GM21360 (cell line): ENCODE measurements around the gene TSEN54.

ENCODE experiments used
- ATAC-seq: cut with Tn5 transposase; IDR thresholded peaks from one replicate; pipeline ENCODE4 v1.9.1; 2021; ENCODE audit warnings: mild to moderate bottlenecking, moderate library complexity; ENCODE audit not compliant: unreplicated experiment

Gene TSEN54

GRCh38 chr17:75488693-75489510 is 27.4 kb upstream of the TSEN54 start:
- ATAC-seq: no peak

GRCh38 chr17:75489511-75489955 is 26.8 kb upstream of the TSEN54 start:
- ATAC-seq: no peak

GRCh38 chr17:75490173-75490743 is 26.1 kb upstream of the TSEN54 start:
- no peak for ATAC-seq

- ATAC-seq: no peak
Observed at GRCh38 chr17:75490953-75491649, 25.2 kb upstream of the TSEN54 start.

GRCh38 chr17:75491680-75492079 is 24.6 kb upstream of the TSEN54 start:
- ATAC-seq: no peak

GRCh38 chr17:75492555-75493168 is 23.7 kb upstream of the TSEN54 start:
- ATAC-seq: no peak

- ATAC-seq: no peak
Observed at GRCh38 chr17:75493476-75494129, 22.7 kb upstream of the TSEN54 start.

GRCh38 chr17:75494326-75494877 is 21.9 kb upstream of the TSEN54 start:
- no peak for ATAC-seq

GRCh38 chr17:75496005-75496404 is 20.3 kb upstream of the TSEN54 start:
- no peak for ATAC-seq

GRCh38 chr17:75498039-75498725 is 18.1 kb upstream of the TSEN54 start:
- ATAC-seq: no peak

- no peak for ATAC-seq
Observed at GRCh38 chr17:75498726-75499213, 17.6 kb upstream of the TSEN54 start.

GRCh38 chr17:75499313-75500022 is 16.9 kb upstream of the TSEN54 start:
- no peak for ATAC-seq

GRCh38 chr17:75500419-75501216 is 15.7 kb upstream of the TSEN54 start:
- ATAC-seq: no peak

GRCh38 chr17:75501378-75502071 is 14.8 kb upstream of the TSEN54 start:
- ATAC-seq: no peak

- ATAC-seq: no peak
Observed at GRCh38 chr17:75502072-75502720, 14.1 kb upstream of the TSEN54 start.

GRCh38 chr17:75502721-75503329 is 13.5 kb upstream of the TSEN54 start:
- no peak for ATAC-seq
